Adrenal gland (tissue), 5 donors: Measurements from ENCODE around the gene ITGA6.

ENCODE experiments used
- CTCF ChIP-seq, 6 experiments: fragments of 450-650 bp in 4 of 6; fragments of 200-600 bp in 2 of 6; sonication (generic) in 1 of 6; IDR thresholded peaks; 1 replicate in 5 of 6; 2 replicates in 1 of 6; pipeline versions ENCODE4 v1.5.1 to v1.8.0; 2016 to 2021; ENCODE audit warnings: antibody characterized with exemption in 6 of 6, mild to moderate bottlenecking in 2 of 6, moderate library complexity in 1 of 6
- POLR2A ChIP-seq, 2 donors: fragments of 450-650 bp; IDR thresholded peaks; one replicate each; pipeline ENCODE4 v1.6.1; 2017; ENCODE audit warnings: antibody characterized with exemption in 2 of 2, mild to moderate bottlenecking in 2 of 2, moderate library complexity in 1 of 2
- donor health status: DM: no; HTN: no; CAD: no.

- TF ChIP-seq POLR2A (IDR thresholded peaks at IDR 0.05) (no peak), CTCF (IDR thresholded peaks at IDR 0.05) (no peak)
These were observed 641 bp upstream of the ITGA6 start for GRCh38 chr2:172426635-172427255.
